ENCODE results near the gene NME5. TPM values are rescaled to one million over a fixed set of nuclear protein-coding genes. Genes with fewer than 3 reads are reported as not detected.

NME5 gene
- total RNA-seq, 1 donor, result 6.5 TPM

- Histone ChIP-seq H3K9me3 (ENCODE audit: low read depth, low read length) (no peaks in the 10 kb centered on the region), H2AFZ (ENCODE audit: low read length) (no peak overlapping the region), H3K27me3 (ENCODE audit: insufficient read depth, low read length) (no peaks in the 10 kb centered on the region), H3K36me3 (ENCODE audit: insufficient read depth, low read length) (peaks cover 59% of the 10 kb centered on the region), H4K20me1 (ENCODE audit: insufficient read depth, low read length) (peaks cover 6% of the 10 kb centered on the region), H3K4me3 (ENCODE audit: insufficient read depth, low read length) (no peak overlapping the region), H3K27ac (ENCODE audit: low read depth, low read length) (no peak overlapping the region), H3K4me1 (ENCODE audit: insufficient read depth, low read length) (peaks cover 24% of the 10 kb centered on the region), H3K4me2 (ENCODE audit: insufficient read depth, low read length) (no peak overlapping the region), H3K79me2 (ENCODE audit: insufficient read depth, low read length) (peaks cover 49% of the 10 kb centered on the region)
- TF ChIP-seq CTCF (IDR thresholded peaks at IDR 0.05; ENCODE audit: extremely low read depth, low read depth, low read length), result no peak
- no peak for DNase-seq (ENCODE audit: insufficient read length, low spot score, missing footprints)
These were observed 41.6 kb upstream of the NME5 start for GRCh38 chr5:138180841-138181240.

- peak; percentile 60 for TF ChIP-seq CTCF (IDR thresholded peaks at IDR 0.05; ENCODE audit: extremely low read depth, low read depth, low read length)
- H3K4me1 ChIP-seq (ENCODE audit: insufficient read depth, low read length), result peaks cover 24% of the 10 kb centered on the region
- H3K27me3 ChIP-seq (ENCODE audit: insufficient read depth, low read length), result no peaks in the 10 kb centered on the region
- peaks cover 59% of the 10 kb centered on the region for H3K36me3 ChIP-seq (ENCODE audit: insufficient read depth, low read length)
- H4K20me1 ChIP-seq (ENCODE audit: insufficient read depth, low read length), result peaks cover 6% of the 10 kb centered on the region
- peak overlapping the region; percentile 94 for H3K4me2 ChIP-seq (ENCODE audit: insufficient read depth, low read length)
- H2AFZ ChIP-seq (ENCODE audit: low read length), result no peak overlapping the region
- no peaks in the 10 kb centered on the region for H3K9me3 ChIP-seq (ENCODE audit: low read depth, low read length)
- peak; percentile 77 for DNase-seq (ENCODE audit: insufficient read length, low spot score, missing footprints)
- H3K4me3 ChIP-seq (ENCODE audit: insufficient read depth, low read length), result peak overlapping the region; percentile 80
- H3K27ac ChIP-seq (ENCODE audit: low read depth, low read length), result peak overlapping the region; percentile 40
- H3K79me2 ChIP-seq (ENCODE audit: insufficient read depth, low read length), result peaks cover 53% of the 10 kb centered on the region
These were observed 41.1 kb upstream of the NME5 start for GRCh38 chr5:138180183-138180782.

GRCh38 chr5:138179277-138179857 is 40.1 kb upstream of the NME5 start:
- H3K79me2 ChIP-seq (ENCODE audit: insufficient read depth, low read length), result peaks cover 61% of the 10 kb centered on the region
- H3K4me3 ChIP-seq (ENCODE audit: insufficient read depth, low read length), result peak overlapping the region; percentile 80
- peaks cover 5% of the 10 kb centered on the region for H4K20me1 ChIP-seq (ENCODE audit: insufficient read depth, low read length)
- H2AFZ ChIP-seq (ENCODE audit: low read length), result peak overlapping the region; percentile 85
- peaks cover 24% of the 10 kb centered on the region for H3K4me1 ChIP-seq (ENCODE audit: insufficient read depth, low read length)
- peak overlapping the region; percentile 40 for H3K27ac ChIP-seq (ENCODE audit: low read depth, low read length)
- no peak for DNase-seq (ENCODE audit: insufficient read length, low spot score, missing footprints)
- peaks cover 58% of the 10 kb centered on the region for H3K36me3 ChIP-seq (ENCODE audit: insufficient read depth, low read length)
- no peaks in the 10 kb centered on the region for H3K9me3 ChIP-seq (ENCODE audit: low read depth, low read length)
- peak overlapping the region; percentile 94 for H3K4me2 ChIP-seq (ENCODE audit: insufficient read depth, low read length)
- no peak for TF ChIP-seq CTCF (IDR thresholded peaks at IDR 0.05; ENCODE audit: extremely low read depth, low read depth, low read length)
- H3K27me3 ChIP-seq (ENCODE audit: insufficient read depth, low read length), result no peaks in the 10 kb centered on the region

GRCh38 chr5:138178516-138179276 is 39.5 kb upstream of the NME5 start, which contains the start of the genes BRD8 and KIF20A:
TSS of gene BRD8 (minus strand) at chr5:138178630. CDS start at chr5:138178614, 16 bp downstream.
TSS of gene KIF20A (plus strand) at chr5:138179112. CDS start at chr5:138179681, 569 bp downstream.
- peaks cover 24% of the 10 kb centered on the region for H3K4me1 ChIP-seq (ENCODE audit: insufficient read depth, low read length)
- H3K79me2 ChIP-seq (ENCODE audit: insufficient read depth, low read length), result peaks cover 66% of the 10 kb centered on the region
- H2AFZ ChIP-seq (ENCODE audit: low read length), result peak within 1 kb of the TSS; percentile 98
- peaks cover 58% of the 10 kb centered on the region for H3K36me3 ChIP-seq (ENCODE audit: insufficient read depth, low read length)
- peak within 1 kb of the TSS; percentile 94 for H3K4me2 ChIP-seq (ENCODE audit: insufficient read depth, low read length)
- H4K20me1 ChIP-seq (ENCODE audit: insufficient read depth, low read length), result peaks cover 8% of the 10 kb centered on the region
- no peak for TF ChIP-seq CTCF (IDR thresholded peaks at IDR 0.05; ENCODE audit: extremely low read depth, low read depth, low read length)
- peak within 1 kb of the TSS; percentile 89 for H3K27ac ChIP-seq (ENCODE audit: low read depth, low read length)
- DNase-seq (ENCODE audit: insufficient read length, low spot score, missing footprints), result peak; percentile 86
- H3K9me3 ChIP-seq (ENCODE audit: low read depth, low read length), result no peaks in the 10 kb centered on the region
- no peaks in the 10 kb centered on the region for H3K27me3 ChIP-seq (ENCODE audit: insufficient read depth, low read length)
- H3K4me3 ChIP-seq (ENCODE audit: insufficient read depth, low read length), result peak within 1 kb of the TSS; percentile 80
